ENCODE results near the gene TRIM33. TPM values are rescaled to one million over a fixed set of nuclear protein-coding genes. Genes with fewer than 3 reads are reported as not detected.

TRIM33 gene
- total and polyA plus RNA-seq, 12 donors, result 13.8 to 49.0 (median 27.0) TPM

DNA sequence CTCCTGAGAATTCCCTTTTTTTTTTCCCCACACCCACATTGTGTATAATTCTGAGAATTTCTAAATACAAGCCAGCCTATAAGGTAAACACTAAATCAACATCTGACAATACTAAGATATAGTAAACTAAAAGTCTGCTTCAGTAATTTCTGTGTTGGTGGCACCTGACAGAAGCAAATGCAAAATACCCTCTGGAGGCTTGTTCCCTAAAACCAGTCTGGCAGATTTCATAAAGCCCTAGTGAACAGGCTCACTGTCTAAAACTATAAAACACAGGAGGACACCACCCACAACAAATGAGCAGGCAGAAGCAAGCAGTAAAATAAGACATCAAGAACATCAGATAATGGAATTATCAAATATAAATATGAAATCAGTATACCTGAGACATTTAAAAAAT is 11.5 kb downstream of the TRIM33 start:
- no peak for DNase-seq
- H3K4me1 ChIP-seq (replicated peaks in 1 of 2), result peaks cover 5 to 45% of the 10 kb centered on the region in 2 donors
- TF ChIP-seq, protein P1, sequence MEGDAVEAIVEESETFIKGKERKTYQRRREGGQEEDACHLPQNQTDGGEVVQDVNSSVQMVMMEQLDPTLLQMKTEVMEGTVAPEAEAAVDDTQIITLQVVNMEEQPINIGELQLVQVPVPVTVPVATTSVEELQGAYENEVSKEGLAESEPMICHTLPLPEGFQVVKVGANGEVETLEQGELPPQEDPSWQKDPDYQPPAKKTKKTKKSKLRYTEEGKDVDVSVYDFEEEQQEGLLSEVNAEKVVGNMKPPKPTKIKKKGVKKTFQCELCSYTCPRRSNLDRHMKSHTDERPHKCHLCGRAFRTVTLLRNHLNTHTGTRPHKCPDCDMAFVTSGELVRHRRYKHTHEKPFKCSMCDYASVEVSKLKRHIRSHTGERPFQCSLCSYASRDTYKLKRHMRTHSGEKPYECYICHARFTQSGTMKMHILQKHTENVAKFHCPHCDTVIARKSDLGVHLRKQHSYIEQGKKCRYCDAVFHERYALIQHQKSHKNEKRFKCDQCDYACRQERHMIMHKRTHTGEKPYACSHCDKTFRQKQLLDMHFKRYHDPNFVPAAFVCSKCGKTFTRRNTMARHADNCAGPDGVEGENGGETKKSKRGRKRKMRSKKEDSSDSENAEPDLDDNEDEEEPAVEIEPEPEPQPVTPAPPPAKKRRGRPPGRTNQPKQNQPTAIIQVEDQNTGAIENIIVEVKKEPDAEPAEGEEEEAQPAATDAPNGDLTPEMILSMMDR (IDR thresholded peaks at IDR 0.05), result no peak
- TF ChIP-seq POLR2A (IDR thresholded peaks at IDR 0.05), result no peak
- intact Hi-C loops (cut with DNase I), result no loop called here
- H3K4me3 ChIP-seq, result no peak overlapping the region
- no peaks in the 10 kb centered on the region for H3K36me3 ChIP-seq (replicated peaks in 1 of 2)
- H3K9me3 ChIP-seq (replicated peaks in 1 of 3), result peaks cover 0 to 4% (median 0%) of the 10 kb centered on the region in 3 donors
- no peaks in the 10 kb centered on the region for H3K27me3 ChIP-seq
- H3K27ac ChIP-seq, result no peak overlapping the region

DNA sequence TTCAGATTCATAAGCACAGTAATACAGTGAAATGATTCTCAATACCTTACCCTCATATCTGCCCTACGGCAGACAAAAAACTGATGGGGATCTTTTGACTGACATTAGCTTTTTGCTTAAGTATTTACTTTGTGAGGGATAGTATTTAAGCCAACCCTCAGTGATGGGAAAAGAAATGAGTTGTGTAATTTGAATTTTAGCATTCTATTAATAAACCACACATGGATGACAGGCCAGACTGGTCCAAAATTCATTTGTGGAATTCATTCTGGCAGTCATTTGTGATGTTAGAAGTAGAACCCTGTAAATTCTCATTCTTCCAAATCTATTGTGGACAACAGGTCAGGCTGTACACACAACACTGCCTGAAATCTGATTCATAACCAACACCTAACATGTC is 14.9 kb downstream of the TRIM33 start:
- peaks cover 5 to 30% of the 10 kb centered on the region in 2 donors for H3K4me1 ChIP-seq (replicated peaks in 1 of 2)
- no peak for DNase-seq
- intact Hi-C loops (cut with DNase I), result no loop called here
- no peak overlapping the region for H3K27ac ChIP-seq
- H3K4me3 ChIP-seq, result no peak overlapping the region
- H3K9me3 ChIP-seq (replicated peaks in 1 of 3), result peaks cover 0 to 4% (median 0%) of the 10 kb centered on the region in 3 donors
- H3K27me3 ChIP-seq, result no peaks in the 10 kb centered on the region
- TF ChIP-seq, protein P1 (IDR thresholded peaks at IDR 0.05), result no peak
- TF ChIP-seq POLR2A (IDR thresholded peaks at IDR 0.05), result no peak
- WGBS, 4 donors, result 77 to 88% (median 78%) methylated on average over 1 of the region's 1 CpG
- H3K36me3 ChIP-seq (replicated peaks in 1 of 2), result no peaks in the 10 kb centered on the region

DNA sequence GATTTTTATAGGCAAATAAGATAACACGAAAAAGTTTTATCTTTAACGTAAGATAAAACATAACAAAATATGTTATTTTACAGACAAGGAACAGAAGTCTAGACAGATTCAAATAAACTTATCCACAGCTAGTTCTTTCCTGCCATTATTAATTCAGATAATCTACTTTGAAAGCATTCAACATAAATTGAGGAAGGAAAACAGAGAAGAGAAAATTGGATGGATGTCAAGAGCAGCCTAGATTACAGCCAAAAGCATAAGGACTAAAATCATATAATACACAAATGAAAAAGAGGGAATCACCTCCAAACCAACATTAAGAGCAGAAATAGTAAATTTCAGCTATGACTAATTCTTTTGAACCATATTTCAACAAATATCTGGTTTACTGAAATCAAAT is 15.5 kb downstream of the TRIM33 start:
- Histone ChIP-seq H3K36me3 (replicated peaks in 1 of 2) (no peaks in the 10 kb centered on the region), H3K9me3 (replicated peaks in 1 of 3) (peaks cover 0 to 4% (median 0%) of the 10 kb centered on the region in 3 donors), H3K4me1 (replicated peaks in 1 of 2) (peaks cover 5 to 30% of the 10 kb centered on the region in 2 donors), H3K4me3 (no peak overlapping the region), H3K27me3 (no peaks in the 10 kb centered on the region), H3K27ac (no peak overlapping the region)
- WGBS, 4 donors, result 61 to 77% (median 76%) methylated on average over 2 of the region's 2 CpGs
- TF ChIP-seq, protein P1 (IDR thresholded peaks at IDR 0.05), result no peak
- TF ChIP-seq POLR2A (IDR thresholded peaks at IDR 0.05), result no peak
- DNase-seq, result no peak
- intact Hi-C loops (cut with DNase I), result no loop called here

DNA sequence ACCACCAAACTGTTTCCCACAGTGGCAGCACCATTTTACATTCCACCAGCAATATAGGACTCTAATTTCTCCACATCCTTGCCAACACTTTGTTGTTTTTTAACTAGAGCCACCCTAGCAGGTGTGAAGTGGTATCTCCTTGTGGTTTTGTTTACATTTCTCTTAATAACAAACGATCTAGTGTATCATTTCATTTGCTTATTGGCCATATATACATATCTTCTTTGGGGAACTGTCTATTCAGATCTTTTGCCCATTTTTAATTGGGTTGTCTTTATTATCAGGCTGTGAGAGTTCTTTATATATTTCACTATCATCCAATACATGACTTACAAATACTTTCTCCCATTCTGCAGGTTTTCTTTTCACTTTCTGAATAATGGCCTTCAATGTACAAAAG is 18.0 kb downstream of the TRIM33 start:
- no peak overlapping the region for H3K27ac ChIP-seq
- DNase-seq, result no peak
- no peak for TF ChIP-seq POLR2A (IDR thresholded peaks at IDR 0.05)
- TF ChIP-seq, protein P1 (IDR thresholded peaks at IDR 0.05), result no peak
- peaks cover 5 to 33% of the 10 kb centered on the region in 2 donors for H3K4me1 ChIP-seq (replicated peaks in 1 of 2)
- no peaks in the 10 kb centered on the region for H3K36me3 ChIP-seq (replicated peaks in 1 of 2)
- H3K4me3 ChIP-seq, result no peak overlapping the region
- no peaks in the 10 kb centered on the region for H3K9me3 ChIP-seq (replicated peaks in 1 of 3)
- intact Hi-C loops (cut with DNase I), result no loop called here
- no peaks in the 10 kb centered on the region for H3K27me3 ChIP-seq
- WGBS, 4 donors, result 86 to 97% (median 94%) methylated on average over 1 of the region's 1 CpG

Measured in adrenal gland (tissue), 12 donors.